ENCODE results near the gene ASRGL1. TPM values are rescaled to one million over a fixed set of nuclear protein-coding genes. Genes with fewer than 3 reads are reported as not detected.
A peak's percentile ranks its signal among the peaks of the same experiment; 100 is the strongest.

ASRGL1 gene
- polyA plus RNA-seq, 2 of the 4 experiments (the other 2 are of a cell fraction) = 12.7 to 19.5 TPM

DNA sequence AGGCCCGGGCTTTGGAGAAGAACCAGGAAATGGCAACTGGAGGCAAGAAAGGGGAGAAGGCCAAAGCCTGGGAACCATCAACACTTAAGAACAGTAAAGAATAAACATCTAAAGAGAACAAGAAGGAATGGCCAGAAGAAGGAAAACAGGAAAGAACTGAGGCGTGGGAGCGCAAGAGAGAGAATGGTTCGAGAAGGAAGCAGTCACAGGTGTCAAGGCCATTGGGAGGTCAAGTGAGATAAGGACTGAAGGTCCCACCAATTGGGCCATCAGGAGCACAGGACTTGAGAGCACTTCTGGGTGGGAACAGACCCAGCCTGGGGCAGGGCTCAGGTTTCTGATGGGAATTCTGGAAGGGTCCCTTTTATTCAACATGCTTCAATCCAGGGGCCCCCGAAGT lies 80.9 kb downstream of the ASRGL1 start:
- CTCF ChIA-PET = interaction anchor here (0.9 to 13.0 kb wide), 7 partner anchors 9 to 138 kb away, joined by 3 to 322 read pairs (median 6); no protein-coding TSS in a partner anchor
- TF ChIP-seq HOXA7 (CRISPR knock-in tag; IDR thresholded peaks at IDR 0.05) = no peak
- TF ChIP-seq USF2 (IDR thresholded peaks at IDR 0.05) = no peak
- TF ChIP-seq E2F6 (IDR thresholded peaks at IDR 0.05; ENCODE audit: borderline replicate concordance, low read depth) = no peak
- TF ChIP-seq MAFK (IDR thresholded peaks at IDR 0.05; ENCODE audit: partially characterized antibody) = no peak
- peaks cover 4% of the 10 kb centered on the region; the same call in 1 of the 3 replicates for H3K4me1 ChIP-seq
- no peaks in the 10 kb centered on the region for H3K9me3 ChIP-seq
- FAIRE-seq (no peak), ATAC-seq (no peak), DNase-seq (ENCODE audit: low read depth in 1 of 2, low spot score in 1 of 2) (no peak)
- POLR2A ChIA-PET = no interaction called here
- H3K27ac ChIP-seq = no peak overlapping the region
- H3K4me3 ChIP-seq = no peak overlapping the region
- 94% methylated on average over 5 of the region's 5 CpGs for WGBS (ENCODE audit: missing lambda C conversion rate)
- no peak overlapping the region for H3K4me2 ChIP-seq

- TF ChIP-seq POLR2AphosphoS2 (conservative IDR thresholded peaks at IDR 0.05; ENCODE audit: low read length) (no peak), E2F6 (IDR thresholded peaks at IDR 0.05; ENCODE audit: borderline replicate concordance, low read depth) (no peak), SREBF2 (IDR thresholded peaks at IDR 0.05) (no peak), SMC3 (IDR thresholded peaks at IDR 0.05) (no peak), FOXS1 (CRISPR knock-in tag; IDR thresholded peaks at IDR 0.05) (no peak), GATA3 (IDR thresholded peaks at IDR 0.05; ENCODE audit: borderline replicate concordance) (no peak), JUNB (IDR thresholded peaks at IDR 0.05) (no peak), CHD4 (IDR thresholded peaks at IDR 0.05; ENCODE audit: borderline replicate concordance) (no peak), ZNF302 (CRISPR knock-in tag; IDR thresholded peaks at IDR 0.05) (no peak), HOXB5 (CRISPR knock-in tag; IDR thresholded peaks at IDR 0.05) (no peak), TP53 (CRISPR knock-in tag; IDR thresholded peaks at IDR 0.05) (no peak)
- ATAC-seq (no peak), FAIRE-seq (no peak), DNase-seq (ENCODE audit: low read depth in 1 of 2, low spot score in 1 of 2) (no peak)
- Histone ChIP-seq H3K9me3 (no peaks in the 10 kb centered on the region), H3K4me1 (peaks cover 4% of the 10 kb centered on the region; the same call in 1 of the 3 replicates), H3K4me2 (no peak within 1 kb of the TSS), H3K4me3 (no peak within 1 kb of the TSS), H3K27ac (peak within 1 kb of the TSS in 1 of 2 experiments; percentile 17; a peak in 1 of 6 replicates)
- CTCF ChIA-PET = interaction anchor here (1.4 to 13.0 kb wide), 6 partner anchors 9 to 137 kb away, joined by 3 to 322 read pairs (median 10); no protein-coding TSS in a partner anchor
- WGBS (ENCODE audit: missing lambda C conversion rate) = 78% methylated on average over 4 of the region's 4 CpGs
- POLR2A ChIA-PET = interaction anchor here (0.6 kb wide), 1 partner anchor 40 kb away, joined by 3 read pairs; no protein-coding TSS in a partner anchor
These were observed 81.5 kb downstream of the ASRGL1 start, which contains the start of gene SCGB1A1 for GRCh38 chr11:62418733-62419132. Gene SCGB1A1 (plus strand): TSS chr11:62419033. CDS start chr11:62419096, 63 bp downstream.

GRCh38 chr11:62419314-62419929 lies 82.2 kb downstream of the ASRGL1 start:
- peak overlapping the region in 1 of 2 experiments; percentile 17; a peak in 1 of 6 replicates for H3K27ac ChIP-seq
- DNase-seq (ENCODE audit: low read depth in 1 of 2, low spot score in 1 of 2) (no peak), FAIRE-seq (no peak), ATAC-seq (no peak)
- POLR2A ChIA-PET = interaction anchor here (0.6 kb wide), 1 partner anchor 39 kb away, joined by 3 read pairs; no protein-coding TSS in a partner anchor
- WGBS (ENCODE audit: missing lambda C conversion rate) = 53% methylated on average over 5 of the region's 5 CpGs
- no peak overlapping the region for H3K4me3 ChIP-seq
- peaks cover 4% of the 10 kb centered on the region; the same call in 1 of the 3 replicates for H3K4me1 ChIP-seq
- H3K9me3 ChIP-seq = no peaks in the 10 kb centered on the region
- no peak for TF ChIP-seq KDM5A (IDR thresholded peaks at IDR 0.05)
- TF ChIP-seq NPAS2 (CRISPR knock-in tag; IDR thresholded peaks at IDR 0.05; ENCODE audit: borderline replicate concordance) = no peak
- no peak for TF ChIP-seq CEBPB (IDR thresholded peaks at IDR 0.05)
- TF ChIP-seq ESRRA (IDR thresholded peaks at IDR 0.05; ENCODE audit: borderline replicate concordance, low read length) = no peak
- TF ChIP-seq EHMT2 (IDR thresholded peaks at IDR 0.05; ENCODE audit: low read depth) = no peak
- CTCF ChIA-PET = interaction anchor here (0.7 to 13.0 kb wide), 8 partner anchors 10 to 151 kb away, joined by 3 to 322 read pairs (median 5); no protein-coding TSS in a partner anchor
- H3K4me2 ChIP-seq = no peak overlapping the region

Measured in A549 (cell line).